A204.1 (cell line): Measurements from ENCODE around the gene HMGCS2.
A peak's percentile ranks its signal among the peaks of the same experiment; 100 is the strongest.
"Not testable (repeated sequence)": the region's sequence is repeated elsewhere in the genome, so short reads cannot be mapped to it uniquely, and the experiment has no call there.

Experiments
- FAIRE-seq: peaks from 2 replicates; lab custom pipeline; 2012; peaks lifted over from hg19 to GRCh38; lab: Jason Lieb, UNC

The HMGCS2 gene

DNA sequence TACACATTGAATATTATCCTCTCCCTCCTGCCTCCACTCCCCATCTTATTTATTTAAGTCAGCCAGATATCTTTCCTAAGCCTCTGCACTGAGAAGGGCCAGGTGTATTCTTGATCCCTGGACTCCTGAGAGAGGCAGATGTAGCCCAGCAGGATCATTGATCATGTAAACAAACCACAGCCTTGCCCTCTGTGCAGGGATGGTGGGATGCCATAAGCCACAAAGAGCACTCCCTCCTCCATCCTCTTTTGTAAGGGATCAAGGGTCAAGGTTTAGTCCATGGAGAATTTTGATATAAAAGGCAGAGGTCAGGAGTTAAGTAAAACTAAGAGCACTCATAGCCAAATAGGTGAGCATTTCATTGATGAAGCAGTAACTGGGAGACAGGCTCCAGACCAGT is 39.7 kb downstream of the HMGCS2 start:
- FAIRE-seq = no peak

DNA sequence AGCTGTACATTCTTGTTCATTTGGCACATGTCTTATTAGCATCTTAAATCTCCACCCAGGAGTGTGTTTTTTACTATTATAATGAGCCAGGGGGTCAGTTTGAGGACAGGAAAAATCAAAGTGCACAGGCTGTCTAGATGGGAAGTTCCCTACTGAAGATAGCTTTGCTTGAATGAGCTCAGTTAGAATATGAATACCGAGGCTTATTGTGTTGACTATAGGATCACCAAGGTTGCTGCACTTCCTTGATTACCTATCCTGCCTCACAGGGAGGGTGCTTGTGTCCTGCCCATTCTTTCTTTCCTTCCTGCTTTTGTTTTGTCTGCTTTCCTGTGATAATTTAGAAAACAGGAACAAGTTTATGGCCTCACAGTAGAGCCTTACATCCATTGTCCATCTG is 40.7 kb downstream of the HMGCS2 start:
- no peak for FAIRE-seq

DNA sequence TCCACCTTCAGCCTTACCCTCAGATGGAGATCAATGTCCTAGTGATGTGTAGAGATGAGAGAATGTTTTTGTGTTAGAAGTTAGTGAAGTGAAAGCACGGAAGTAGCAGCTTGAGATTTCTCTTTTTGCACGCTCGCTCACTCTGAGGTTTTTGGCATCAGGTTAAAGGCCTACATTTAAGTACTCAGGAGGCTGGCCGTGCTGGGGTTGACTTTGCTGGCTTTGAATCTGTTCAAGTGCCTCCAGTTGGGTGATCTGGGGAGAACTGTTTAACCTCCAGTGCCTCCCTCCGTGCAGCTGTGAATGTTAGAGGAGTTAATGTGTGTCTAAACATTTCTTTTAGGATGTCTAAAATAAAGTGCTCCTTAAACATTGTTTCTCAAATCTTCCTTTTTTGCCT is 43.1 kb downstream of the HMGCS2 start:
- FAIRE-seq = no peak

DNA sequence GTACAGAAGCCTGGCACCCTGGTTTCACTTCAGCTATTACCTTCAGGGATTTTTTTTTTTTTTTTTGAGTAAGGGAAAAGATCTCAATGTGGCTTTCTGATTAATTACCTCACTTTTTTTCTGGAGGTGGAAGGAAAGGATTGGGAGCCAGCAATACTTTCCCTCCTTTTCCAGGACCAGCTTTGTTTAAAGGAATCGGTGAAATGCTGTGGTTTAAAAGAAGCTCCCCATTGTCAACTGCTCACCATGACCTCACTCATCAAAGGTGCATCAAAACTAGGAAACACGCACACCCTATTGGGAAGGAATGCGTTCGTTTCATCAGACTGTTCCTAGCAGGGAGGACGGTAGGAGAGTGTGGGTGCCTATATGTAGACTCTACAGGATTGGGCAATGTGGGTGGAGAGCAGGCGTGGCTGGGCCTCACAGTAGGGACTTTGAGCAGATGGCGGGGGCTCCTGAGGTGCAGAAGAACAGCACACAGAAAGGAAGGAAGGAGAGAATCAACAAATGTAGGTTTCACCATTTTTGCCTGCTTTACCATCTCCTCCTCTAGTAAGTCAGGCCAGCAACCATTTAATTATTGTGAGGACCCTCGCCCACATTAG is 44.0 kb downstream of the HMGCS2 start:
- no peak for FAIRE-seq

DNA sequence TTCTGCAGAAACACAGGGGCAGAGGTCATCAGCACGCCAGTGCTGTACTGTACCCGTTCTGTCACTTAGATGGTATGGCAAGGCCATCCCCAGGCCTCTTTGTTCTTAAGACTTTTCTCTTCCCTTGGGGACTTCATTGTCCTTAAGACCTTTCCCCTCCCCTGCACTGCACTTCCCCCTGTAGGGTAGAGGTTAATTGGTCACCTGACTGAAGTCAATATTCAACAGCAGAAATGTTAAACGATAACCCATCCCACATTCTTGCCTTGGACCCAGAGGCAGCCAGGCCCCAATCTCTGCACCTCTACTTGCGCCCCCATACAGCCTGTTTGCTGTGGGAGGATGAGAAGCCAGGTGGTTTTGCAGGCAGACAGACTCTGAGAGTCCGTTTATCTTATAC is 46.8 kb downstream of the HMGCS2 start:
- FAIRE-seq = no peak

DNA sequence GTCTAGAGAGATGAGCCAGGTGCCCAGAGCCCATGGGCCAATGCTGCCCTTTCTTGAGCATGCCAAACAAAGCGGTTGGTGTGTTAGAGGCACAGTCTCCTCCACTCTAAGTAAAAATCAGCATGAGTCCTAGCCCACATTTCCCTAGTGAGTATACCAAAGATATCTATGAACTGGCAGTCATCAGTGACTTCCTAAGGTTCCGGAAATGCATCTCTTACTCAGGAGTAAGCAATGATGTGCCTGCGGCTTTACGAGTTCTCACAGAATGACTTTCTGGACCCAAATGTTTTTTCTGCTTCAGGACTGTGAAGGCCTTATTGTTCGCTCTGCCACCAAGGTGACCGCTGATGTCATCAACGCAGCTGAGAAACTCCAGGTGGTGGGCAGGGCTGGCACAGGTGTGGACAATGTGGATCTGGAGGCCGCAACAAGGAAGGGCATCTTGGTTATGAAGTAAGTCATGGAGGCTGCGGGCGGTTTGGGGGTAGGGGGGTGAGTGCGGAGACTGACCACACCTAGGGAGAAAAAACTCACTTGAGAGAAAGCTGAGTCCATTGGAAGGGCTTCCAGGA is 47.8 kb downstream of the HMGCS2 start:
- FAIRE-seq = no peak

DNA sequence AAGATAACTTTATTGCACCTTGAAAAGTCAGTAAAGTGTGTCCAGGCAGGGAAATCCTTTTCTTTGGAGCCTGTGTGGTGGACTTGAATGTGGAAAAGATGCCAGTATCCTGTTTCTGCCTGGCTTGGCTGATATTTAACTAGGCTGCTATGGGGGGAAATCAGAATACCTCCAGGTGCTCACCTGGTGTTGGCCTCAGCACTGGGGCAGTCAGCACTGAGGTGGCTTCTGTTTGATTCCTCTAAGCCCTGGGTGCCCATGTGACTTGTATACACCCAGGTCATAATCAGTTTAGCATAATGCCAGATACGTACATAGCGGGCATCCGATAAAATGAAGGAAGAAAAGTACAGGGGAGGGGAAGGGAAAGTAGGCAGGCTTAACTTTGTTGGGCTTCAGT is 49.7 kb downstream of the HMGCS2 start:
- FAIRE-seq = no peak

DNA sequence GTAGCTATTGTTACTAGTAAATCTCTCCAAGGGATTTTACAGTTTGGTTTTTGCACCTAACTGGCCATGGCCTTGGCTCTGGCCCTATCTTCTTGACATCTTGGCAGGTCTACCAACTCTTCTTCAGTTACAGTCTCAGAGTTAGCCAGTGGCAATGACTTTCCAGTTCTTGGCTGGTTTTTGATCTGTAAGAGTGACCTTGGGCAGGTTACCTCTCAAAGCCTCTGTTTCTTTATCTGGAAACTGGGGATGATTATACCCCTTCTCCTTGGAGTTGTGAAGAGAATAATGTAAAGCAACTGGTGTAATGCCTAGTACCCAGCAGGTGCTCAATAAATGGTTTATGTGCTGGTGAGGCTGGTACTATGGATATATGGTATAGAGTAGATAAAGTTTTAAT is 50.3 kb downstream of the HMGCS2 start:
- FAIRE-seq = no peak

DNA sequence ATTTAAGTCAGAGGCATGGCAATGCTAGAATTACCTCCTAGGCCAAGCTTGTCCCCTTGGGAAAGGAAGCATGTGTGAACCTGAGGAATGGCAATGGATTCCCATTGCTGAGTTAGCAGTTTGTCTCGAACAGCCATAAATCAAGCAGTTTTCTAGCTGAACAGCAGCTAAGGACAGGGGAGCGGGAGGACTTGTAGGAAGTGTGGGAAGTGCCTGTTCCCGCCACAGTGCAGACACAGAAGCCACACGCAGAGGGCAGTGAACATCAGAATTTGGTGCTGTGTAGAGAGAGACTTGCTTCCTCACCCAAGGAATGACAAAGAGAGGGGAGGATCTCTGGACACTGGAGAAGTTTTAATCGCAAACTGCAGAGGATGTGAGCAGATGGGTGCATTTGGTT is 53.2 kb downstream of the HMGCS2 start:
- FAIRE-seq = no peak

DNA sequence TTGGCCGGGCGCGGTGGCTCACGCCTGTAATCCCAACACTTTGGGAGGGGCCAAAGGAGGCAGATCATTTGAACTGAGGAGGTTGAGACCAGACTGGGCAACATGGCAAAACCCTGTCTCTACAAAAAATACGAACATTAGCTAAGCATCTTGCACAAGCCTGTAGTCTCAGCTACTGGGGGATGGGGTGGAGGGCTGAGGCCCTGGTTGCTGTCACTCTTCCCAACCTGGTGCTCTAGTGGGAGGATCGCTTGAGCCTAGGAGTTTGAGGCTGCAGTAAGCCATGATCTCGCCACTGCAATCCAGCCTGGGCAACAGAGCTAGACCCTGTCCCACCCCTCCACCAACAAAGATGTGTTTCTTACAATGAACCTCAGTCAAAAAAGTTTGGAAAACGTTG is 54.1 kb downstream of the HMGCS2 start:
- FAIRE-seq = no peak

DNA sequence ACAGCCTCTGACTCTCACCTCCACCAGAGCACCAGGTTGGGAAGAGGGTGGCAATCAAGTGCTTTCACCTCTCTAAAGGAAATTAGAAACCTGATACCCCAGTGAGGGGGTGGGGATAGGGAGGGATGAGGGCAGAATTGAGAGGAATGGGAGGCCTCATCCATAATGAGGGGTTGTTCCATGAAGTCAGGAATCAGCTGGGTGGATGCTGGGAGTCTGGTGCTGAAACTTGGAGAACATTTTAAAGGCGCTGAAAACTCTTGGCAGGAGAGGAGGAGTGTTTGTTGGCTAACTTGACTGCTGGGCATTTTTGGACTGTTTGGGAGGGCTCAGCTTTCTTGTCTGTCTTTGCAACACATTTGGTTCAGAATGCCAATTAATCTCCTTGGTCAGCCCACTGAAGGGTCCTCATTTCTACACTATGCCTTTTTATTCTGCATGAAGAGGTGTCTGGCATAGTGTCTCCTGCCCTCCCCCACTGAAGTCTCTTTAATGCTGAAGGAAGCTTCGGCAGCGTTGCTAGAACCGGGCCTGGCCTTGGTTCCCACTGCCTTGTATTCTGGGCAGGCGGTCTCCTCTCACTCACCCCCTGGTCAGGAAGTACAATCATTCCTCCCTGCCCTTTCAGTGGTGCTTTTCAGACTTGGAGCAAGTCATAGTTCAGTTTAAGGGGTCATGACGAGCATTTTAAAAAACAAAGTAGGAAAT is 54.8 kb downstream of the HMGCS2 start:
- no peak for FAIRE-seq

DNA sequence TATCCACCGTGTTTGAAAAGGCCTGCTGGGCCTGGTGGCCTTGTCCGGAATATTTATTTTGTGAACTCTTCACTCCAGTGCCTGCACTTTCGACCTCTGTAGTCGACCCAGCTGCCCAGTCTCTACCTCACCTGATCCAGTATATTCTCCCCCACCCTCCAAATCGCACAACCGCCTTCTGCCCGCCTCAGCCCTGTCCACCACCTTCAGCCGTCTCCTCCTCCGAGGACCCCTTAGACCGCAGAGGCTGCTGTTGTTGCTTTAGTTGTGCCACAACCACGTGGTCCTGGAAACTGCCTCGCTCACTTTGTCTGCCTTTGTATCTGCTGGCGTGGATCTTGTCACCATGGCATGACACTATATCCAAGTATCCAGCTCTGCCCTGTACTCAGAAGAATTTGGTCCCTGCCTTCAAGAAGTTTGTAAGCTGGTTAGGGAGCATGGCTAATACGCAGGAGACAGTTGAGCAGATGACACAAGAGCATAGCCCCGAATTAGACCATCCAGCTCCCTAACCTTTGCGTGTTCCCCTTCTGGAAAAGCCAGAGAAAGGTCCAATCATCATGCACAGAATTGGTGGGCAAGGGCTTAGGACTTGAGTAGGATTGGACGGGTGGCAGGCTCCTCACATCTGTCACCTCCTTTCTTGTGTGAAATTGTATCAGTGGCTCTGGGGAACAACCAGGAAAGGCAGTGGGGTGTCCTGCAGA is 55.5 kb downstream of the HMGCS2 start:
- FAIRE-seq = no peak

DNA sequence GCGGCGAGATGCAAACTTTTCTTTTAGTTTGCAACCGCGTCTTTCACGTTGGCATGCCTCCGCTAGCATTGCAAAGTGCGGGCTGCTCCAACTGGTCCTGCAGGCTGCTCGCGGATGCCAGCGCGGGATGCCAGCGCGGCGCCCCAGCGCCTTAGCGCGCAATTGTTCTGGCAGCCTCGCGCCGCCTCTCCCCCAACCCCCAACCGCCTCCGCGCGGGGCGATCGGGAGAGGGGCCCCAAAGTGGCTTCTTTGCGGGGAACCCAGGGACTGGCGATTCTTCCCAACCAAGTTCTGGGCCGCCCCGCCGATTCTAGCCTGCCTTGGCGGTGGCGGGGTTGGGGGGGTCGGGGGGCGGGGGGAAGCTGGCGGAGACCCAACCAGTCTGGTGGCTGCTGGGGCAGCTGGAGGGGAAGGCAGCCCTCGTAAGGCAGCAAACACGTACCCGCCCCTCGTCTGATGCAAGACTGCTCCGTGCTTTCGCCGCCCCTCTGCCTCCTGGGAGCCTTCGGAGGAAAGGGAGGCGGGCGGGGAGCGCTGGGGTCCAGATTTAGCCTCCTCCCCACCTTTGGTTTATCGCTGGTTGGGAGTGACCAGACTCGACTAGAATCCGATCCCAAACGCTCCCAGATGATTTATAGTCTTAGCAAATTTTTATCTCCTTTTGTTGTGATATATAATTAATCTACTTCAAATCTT is 56.2 kb downstream of the HMGCS2 start:
- FAIRE-seq = no peak

DNA sequence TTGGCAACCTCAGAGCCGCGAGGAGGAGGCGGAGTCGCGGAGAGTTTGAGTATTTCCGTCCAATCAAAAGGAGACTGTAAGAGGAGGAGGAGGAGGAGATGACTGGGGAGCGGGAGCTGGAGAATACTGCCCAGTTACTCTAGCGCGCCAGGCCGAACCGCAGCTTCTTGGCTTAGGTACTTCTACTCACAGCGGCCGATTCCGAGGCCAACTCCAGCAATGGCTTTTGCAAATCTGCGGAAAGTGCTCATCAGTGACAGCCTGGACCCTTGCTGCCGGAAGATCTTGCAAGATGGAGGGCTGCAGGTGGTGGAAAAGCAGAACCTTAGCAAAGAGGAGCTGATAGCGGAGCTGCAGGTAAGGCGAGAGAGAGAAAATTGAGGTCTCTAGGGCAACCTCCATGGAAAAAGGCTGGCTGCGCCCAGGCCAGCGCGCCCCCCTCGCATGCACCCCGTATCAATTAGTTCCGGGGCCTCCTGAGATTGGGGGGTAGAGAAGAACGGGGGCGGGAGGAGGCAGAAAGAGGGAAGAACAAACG is 56.8 kb downstream of the HMGCS2 start, which contains the start of gene PHGDH:
Gene PHGDH (plus strand): TSS at position 131 of the 538 bp plus-strand sequence. CDS start 89 bp downstream, at position 220.
- peak; percentile 62 for FAIRE-seq

DNA sequence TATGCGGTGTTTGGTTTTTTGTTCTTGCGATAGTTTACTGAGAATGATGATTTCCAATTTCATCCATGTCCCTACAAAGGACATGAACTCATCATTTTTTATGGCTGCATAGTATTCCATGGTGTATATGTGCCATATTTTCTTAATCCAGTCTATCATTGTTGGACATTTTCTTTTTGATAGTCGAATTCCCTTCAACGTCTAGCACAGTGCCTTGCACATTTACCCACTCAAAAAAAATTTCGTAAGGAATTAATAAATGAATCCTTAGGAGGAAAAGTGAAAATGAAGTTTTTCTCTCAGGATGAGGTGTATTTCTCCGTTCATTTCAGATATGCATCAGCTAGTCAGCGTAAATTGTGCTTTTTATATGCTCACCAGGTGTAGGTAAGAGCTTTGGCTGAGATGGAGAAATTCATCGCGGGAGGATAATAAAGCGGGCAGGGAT is 57.3 kb downstream of the HMGCS2 start:
- not testable (repeated sequence) for FAIRE-seq

DNA sequence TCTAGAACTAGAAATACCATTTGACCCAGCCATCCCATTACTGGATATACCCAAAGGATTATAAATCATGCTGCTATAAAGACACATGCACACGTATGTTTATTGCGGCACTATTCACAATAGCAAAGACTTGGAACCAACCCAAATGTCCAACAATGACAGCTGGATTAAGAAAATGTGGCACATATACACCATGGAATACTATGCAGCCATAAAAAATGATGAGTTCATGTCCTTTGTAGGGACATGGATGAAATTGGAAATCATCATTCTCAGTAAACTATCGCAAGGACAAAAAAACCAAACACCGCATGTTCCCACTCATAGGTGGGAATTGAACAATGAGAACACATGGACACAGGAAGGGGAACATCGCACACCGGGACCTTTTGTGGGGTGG is 62.1 kb downstream of the HMGCS2 start:
- not testable (repeated sequence) for FAIRE-seq

DNA sequence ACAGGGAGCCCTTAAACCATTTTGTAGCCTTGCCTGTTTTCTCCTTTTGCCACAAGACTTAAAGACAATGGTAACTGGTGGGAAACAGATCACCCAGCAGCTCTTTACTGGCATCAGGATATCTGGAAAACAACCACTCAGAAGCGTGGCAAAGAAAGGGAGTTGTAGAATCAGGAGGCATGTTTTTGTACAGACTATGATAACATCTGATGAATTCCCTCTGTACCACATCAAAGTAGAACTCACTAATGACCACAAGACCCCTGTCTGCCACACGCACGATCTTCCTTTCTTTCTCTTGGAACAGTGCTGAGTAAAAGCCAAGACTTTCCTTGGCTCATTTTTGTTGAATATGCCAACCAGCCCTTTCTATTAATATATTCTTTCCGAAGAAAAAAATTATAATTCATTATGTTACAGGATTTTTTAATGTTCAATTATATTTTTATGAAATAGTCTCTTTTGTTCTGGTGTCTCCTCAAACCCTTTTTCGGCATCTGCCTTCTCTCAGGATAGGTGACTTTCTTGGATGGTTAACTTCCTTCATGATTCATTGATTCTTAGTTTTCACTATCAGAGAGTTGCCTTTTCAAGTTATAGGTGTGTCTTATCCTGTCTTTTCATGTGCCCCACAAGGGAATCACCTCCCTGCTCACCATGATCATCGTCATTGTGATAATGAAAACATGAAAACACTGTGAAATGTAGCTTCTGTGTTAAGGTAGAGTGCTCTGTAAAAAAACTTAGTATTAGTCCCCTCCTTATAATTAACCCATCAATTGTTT is 64.8 kb downstream of the HMGCS2 start:
- no peak for FAIRE-seq

DNA sequence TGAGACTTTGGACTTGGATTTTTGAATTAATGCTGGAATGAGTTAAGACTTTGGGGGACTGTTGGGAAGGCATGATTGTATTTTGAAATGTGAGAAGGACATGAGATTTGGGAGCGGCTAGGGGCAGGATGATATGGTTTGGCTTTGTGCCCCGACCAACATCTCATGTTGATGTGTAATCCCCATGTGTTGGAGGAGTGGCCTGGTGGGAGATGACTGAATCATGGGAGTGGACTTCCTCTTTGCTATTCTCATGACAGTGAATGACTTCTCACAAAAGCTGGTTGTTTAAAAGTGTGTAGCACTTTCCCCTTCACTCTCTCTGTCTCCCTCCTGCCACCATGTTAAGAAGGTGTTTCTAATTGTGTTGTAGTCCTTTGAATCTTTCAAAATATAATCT is 66.3 kb downstream of the HMGCS2 start:
- no peak for FAIRE-seq

DNA sequence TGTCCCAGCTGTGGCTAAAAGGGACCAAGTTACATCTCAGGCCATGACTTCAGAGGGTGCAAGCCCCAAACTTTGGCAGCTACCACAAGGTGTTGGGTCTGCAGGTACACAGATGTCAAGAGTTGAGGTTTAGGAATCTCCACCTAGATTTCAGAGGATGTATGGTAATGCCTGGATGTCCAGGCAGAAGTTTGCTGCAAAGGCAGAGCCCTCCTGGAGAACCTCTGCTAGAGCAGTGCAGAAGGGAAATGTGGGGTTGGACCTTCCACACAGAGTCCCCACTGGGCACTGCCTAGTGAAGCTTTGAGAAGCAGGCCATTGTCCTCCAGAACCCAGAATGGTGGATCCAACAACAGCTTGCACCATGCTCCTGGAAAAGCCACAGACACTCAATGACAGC is 67.0 kb downstream of the HMGCS2 start:
- no peak for FAIRE-seq

DNA sequence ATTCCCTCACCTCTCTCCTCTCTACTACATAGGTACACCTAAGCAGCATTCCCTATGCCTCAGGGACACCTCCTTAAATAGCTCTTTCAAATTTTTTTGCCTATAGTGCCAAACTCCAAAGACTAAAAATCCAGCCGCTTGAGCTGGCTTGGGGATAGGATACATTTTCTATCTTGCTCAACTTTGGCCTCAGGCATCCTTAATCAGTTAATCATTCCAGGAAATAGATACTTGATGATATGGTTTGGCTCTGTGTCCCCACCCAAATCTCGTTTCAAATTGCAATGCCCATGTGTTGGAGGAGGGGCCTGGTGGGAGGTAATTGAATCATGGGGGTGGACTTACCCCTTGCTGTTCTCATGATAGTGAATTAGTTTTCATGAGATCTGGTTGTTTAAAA is 68.4 kb downstream of the HMGCS2 start:
- FAIRE-seq = no peak
